Kidney (tissue), 14 donors: ENCODE measurements around the gene POLR2J. TPM values are rescaled to one million over a fixed set of nuclear protein-coding genes. Genes with fewer than 3 reads are reported as not detected.

ENCODE experiments used
- DNase-seq, 5 donors: peaks; one replicate each; pipeline ENCODE4 v3.0.0-alpha.2; 2013 to 2020
- FAIRE-seq: peaks from 2 replicates; lab custom pipeline; 2012; peaks lifted over from hg19 to GRCh38; lab: Jason Lieb, UNC
- H3K27ac ChIP-seq, 2 donors: one replicate each; pipeline ENCODE4 v1.7.0; 2013; ENCODE audit warnings: low read depth in 2 of 2, low read length in 2 of 2, inconsistent platforms in 1 of 2
- H3K27me3 ChIP-seq: one replicate; pipeline ENCODE4 v1.7.1; 2013; ENCODE audit warnings: low read length, inconsistent platforms; ENCODE audit not compliant: control insufficient read depth, insufficient read depth
- H3K36me3 ChIP-seq, 3 donors: one replicate each; pipeline versions ENCODE4 v1.7.0 to v1.7.1; 2013; ENCODE audit warnings: low read length in 3 of 3, control low read depth in 1 of 3, inconsistent platforms in 1 of 3; ENCODE audit not compliant: insufficient read depth in 3 of 3, control insufficient read depth in 2 of 3
- H3K4me1 ChIP-seq, 3 donors: one replicate each; pipeline versions ENCODE4 v1.7.0 to v1.7.1; 2013; ENCODE audit warnings: low read length in 3 of 3, inconsistent platforms in 1 of 3, low read depth in 1 of 3; ENCODE audit not compliant: control insufficient read depth in 2 of 3, insufficient read depth in 2 of 3
- H3K4me3 ChIP-seq, 3 donors: one replicate each; pipeline versions ENCODE4 v1.7.0 to v1.8.1; 2013; ENCODE audit warnings: low read length in 3 of 3, control low read depth in 1 of 3, inconsistent platforms in 1 of 3
- H3K9ac ChIP-seq, 3 donors: one replicate each; pipeline versions ENCODE4 v1.7.0 to v1.7.1; 2013; ENCODE audit warnings: low read length in 3 of 3, control low read depth in 1 of 3, inconsistent platforms in 1 of 3
- H3K9me3 ChIP-seq, 3 donors: one replicate each; pipeline versions ENCODE4 v1.7.0 to v1.7.1; 2013; ENCODE audit warnings: low read length in 3 of 3, control low read depth in 1 of 3, inconsistent platforms in 1 of 3; ENCODE audit not compliant: control insufficient read depth in 2 of 3, insufficient read depth in 1 of 3
- CTCF ChIP-seq: IDR thresholded peaks from 3 replicates; pipeline ENCODE4 v1.5.1; 2012; ENCODE audit warnings: mild to moderate bottlenecking, moderate library complexity, borderline replicate concordance; ENCODE audit not compliant: insufficient read depth; ENCODE audit errors: extremely low read depth
- intact Hi-C: fragments of 100-400 bp; cut with DNase I; formaldehyde crosslinking; loops from one replicate; pipeline ENCODE4 v1.11.1; 2022
- polyA plus RNA-seq: library from polyadenylated mRNA; stranded (reverse); fragments of 350-450 nt; fragmentation: Illumina TruSeq; extraction: RNeasy Lipid Tissue Mini Kit (QIAGEN cat#74804); gene quantifications from one replicate; pipeline ENCODE4 v1.2.3, GENCODE V29; 2014; ENCODE audit warnings: low read depth, low replicate concordance; ENCODE audit not compliant: insufficient read depth
- total RNA-seq: library from RNA; stranded (reverse); fragmentation: NEBNext Ultra II Directional; extraction: Animal tissue kit (Norgen Biotek cat#: 25700); gene quantifications from one replicate; pipeline ENCODE4 v1.2.1, GENCODE V29; 2021
- donor health status: control.
- donor health status: control.
- donor health status: control.
- donor health status: control.
- donor health status: control.
- donor health status: DM: yes; HTN: yes; CAD: no.
- donor health status: Normal renal cell carcinoma (clear cell type).

Gene POLR2J
- total and polyA plus RNA-seq, 2 donors from 2014 or later: 42.0 to 117 TPM

DNA sequence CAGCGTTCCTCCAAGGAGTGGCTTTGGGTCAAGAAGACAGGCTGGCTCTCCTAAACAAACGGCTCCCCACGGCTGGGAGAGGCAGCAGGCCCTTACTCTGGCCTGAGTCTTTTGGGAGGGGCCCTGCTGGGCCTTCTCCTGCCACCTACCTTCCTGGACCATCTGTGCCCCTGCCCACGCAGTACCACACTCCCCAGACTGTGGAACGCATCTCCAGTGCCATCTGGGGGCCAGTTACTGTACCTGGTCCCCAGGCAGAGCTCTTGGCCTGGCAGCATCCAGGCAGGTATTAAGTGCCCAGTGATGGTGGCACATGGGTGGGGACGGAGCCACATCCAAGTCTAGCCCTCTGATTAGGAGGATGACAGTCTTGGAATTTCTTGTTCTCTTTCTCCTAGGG, 28.5 kb downstream of the POLR2J start:
- H3K27me3 ChIP-seq: no peaks in the 10 kb centered on the region
- FAIRE-seq (no peak), DNase-seq (no peak)
- no peak overlapping the region for H3K27ac ChIP-seq
- H3K9me3 ChIP-seq: no peaks in the 10 kb centered on the region
- H3K9ac ChIP-seq: no peak overlapping the region
- H3K36me3 ChIP-seq: peaks cover 0 to 7% (median 0%) of the 10 kb centered on the region in 3 donors
- TF ChIP-seq CTCF: peak; percentile 22
- no peak overlapping the region for H3K4me3 ChIP-seq
- intact Hi-C loops: no loop called here
- peaks cover 0 to 2% (median 0%) of the 10 kb centered on the region in 3 donors for H3K4me1 ChIP-seq

- Histone ChIP-seq H3K4me1 (peaks cover 0 to 2% (median 0%) of the 10 kb centered on the region in 3 donors), H3K4me3 (no peak overlapping the region), H3K27ac (no peak overlapping the region), H3K9me3 (no peaks in the 10 kb centered on the region), H3K27me3 (no peaks in the 10 kb centered on the region), H3K9ac (no peak overlapping the region), H3K36me3 (peaks cover 0 to 11% (median 0%) of the 10 kb centered on the region in 3 donors)
- intact Hi-C loops: no loop called here
- no peak for TF ChIP-seq CTCF
- FAIRE-seq: no peak
- no peak for DNase-seq
These were observed 29.6 kb downstream of the POLR2J start for GRCh38 chr7:102449136-102449535.

GRCh38 chr7:102447311-102447710, 31.4 kb downstream of the POLR2J start:
- peaks cover 0 to 2% (median 0%) of the 10 kb centered on the region in 3 donors for H3K4me1 ChIP-seq
- TF ChIP-seq CTCF: no peak
- H3K4me3 ChIP-seq: no peak overlapping the region
- FAIRE-seq (no peak), DNase-seq (no peak)
- H3K36me3 ChIP-seq: peaks cover 0 to 11% (median 0%) of the 10 kb centered on the region in 3 donors
- intact Hi-C loops: no loop called here
- no peak overlapping the region for H3K27ac ChIP-seq
- H3K27me3 ChIP-seq: no peaks in the 10 kb centered on the region
- H3K9me3 ChIP-seq: no peaks in the 10 kb centered on the region
- no peak overlapping the region for H3K9ac ChIP-seq
